Activated naive CD4-positive, alpha-beta T cell treated with anti-CD3 and anti-CD28 coated beads, Interleukin-2, amount 10 ng/mL, durations not matched to agents 7 days and 5 days (primary cell): ENCODE results near the gene FBXL15.

ENCODE experiments used
- CTCF ChIA-PET: fragments of 350-600 bp; sonication (Branson Sonifier 250); formaldehyde crosslinking; loops from one replicate; lab custom pipeline; 2021; ENCODE audit warnings: antibody characterized with exemption; lab: Charles Lee
- DNase-seq: peaks from one replicate; pipeline ENCODE4 v3.0.0-alpha.2; 2020
- H3K27ac Mint-ChIP-seq: one replicate; pipeline ENCODE4 v1.8.0; 2021; ENCODE audit warnings: mild to moderate bottlenecking, moderate library complexity, mixed read lengths
- H3K27me3 Mint-ChIP-seq: one replicate; pipeline ENCODE4 v1.8.0; 2021; ENCODE audit warnings: mild to moderate bottlenecking, mixed read lengths
- H3K36me3 Mint-ChIP-seq: one replicate; pipeline ENCODE4 v1.8.0; 2021; ENCODE audit warnings: mixed read lengths
- H3K4me1 Mint-ChIP-seq: one replicate; pipeline ENCODE4 v1.8.0; 2021; ENCODE audit warnings: mixed read lengths
- H3K4me3 Mint-ChIP-seq: one replicate; pipeline ENCODE4 v1.8.0; 2021; ENCODE audit warnings: mild to moderate bottlenecking, moderate library complexity, mixed read lengths
- H3K9me3 Mint-ChIP-seq: one replicate; pipeline ENCODE4 v1.8.0; 2021; ENCODE audit warnings: mixed read lengths

FBXL15 gene

DNA sequence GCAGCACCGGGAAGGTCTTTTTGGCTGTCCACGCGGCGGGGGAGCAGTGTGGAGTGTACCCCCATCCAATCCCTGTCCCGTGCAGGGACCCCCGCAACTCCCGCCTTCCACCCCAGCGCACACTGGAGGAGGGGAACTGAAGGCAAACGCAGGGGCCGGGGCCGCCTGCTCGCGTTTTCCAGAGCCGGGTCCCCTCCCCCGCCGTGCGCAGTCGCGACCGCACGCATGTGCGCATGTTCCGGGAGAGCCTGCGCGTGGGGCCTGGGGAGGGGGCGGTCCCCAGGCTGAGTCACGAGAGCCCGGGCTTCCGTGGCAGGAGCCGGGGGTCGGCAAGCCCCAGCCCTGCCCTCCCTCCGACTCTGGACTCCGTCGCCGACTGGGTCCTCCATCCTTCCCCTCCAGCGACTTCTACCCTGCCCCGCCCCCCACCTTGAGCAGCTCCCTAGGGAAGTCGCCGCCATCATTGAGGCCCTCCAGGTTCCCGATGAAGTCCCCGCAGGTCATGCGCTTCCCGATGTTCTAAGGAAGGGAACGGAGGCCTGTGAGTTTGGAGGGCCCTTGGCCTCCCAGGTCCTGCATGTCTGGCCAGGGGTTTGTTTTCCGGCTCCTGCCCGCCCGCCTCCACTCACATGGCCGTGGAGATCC lies 10.1 kb upstream of the FBXL15 start:
- no peaks in the 10 kb centered on the region for H3K9me3 Mint-ChIP-seq
- peak overlapping the region; percentile 59 for H3K4me3 Mint-ChIP-seq
- peaks cover 81% of the 10 kb centered on the region for H3K27me3 Mint-ChIP-seq
- H3K27ac Mint-ChIP-seq = no peak overlapping the region
- DNase-seq = peak; percentile 69
- no peaks in the 10 kb centered on the region for H3K36me3 Mint-ChIP-seq
- H3K4me1 Mint-ChIP-seq = peaks cover 38% of the 10 kb centered on the region
- CTCF ChIA-PET = interaction anchor here (1.4 to 2.3 kb wide), 4 partner anchors 11 to 180 kb away, joined by 5 to 14 read pairs (median 8); no protein-coding TSS in a partner anchor

DNA sequence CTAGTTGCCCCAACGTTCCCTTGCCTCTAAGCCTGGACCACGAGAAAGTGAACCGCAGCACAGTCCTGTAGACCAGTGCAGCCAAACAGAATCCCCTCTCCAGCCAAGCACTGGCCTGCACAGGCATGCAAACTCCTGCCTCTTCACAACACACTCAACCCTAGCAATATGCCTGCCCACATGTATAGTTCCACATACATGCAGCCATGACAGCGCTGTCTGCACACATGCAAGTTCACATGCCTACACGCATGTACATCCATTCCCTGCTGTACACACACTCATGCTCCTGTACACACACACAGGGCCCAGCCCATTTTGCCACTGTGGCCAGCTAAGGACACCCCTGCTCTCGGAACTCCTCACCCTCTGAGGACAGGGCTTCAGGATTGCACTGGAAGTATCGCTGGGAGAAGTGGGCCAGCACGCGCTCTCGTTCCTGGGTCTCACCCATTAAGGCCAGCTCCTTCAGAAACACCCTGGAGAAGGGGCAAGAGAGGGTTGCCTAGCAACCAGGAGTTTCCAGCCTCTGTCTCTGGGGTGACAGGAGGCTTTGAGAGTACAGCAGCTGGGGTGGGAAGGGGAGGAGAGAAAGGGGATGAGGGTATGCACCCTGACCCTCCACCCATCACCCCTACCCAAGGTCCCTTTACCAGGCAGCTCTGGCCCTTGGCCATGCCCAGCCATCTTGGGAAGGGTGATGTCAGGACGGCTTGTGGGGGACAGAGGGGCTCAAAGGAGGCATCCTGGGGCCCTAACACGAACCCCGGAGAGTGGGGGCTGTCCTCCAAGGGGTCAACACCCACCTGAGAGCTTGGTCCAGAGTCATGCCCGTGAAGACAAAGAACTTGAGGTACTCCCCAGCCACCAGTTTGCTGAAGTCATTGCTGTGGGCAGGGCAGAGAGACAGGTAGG lies 9.0 kb upstream of the FBXL15 start:
- Mint-ChIP-seq H3K4me3 (peak overlapping the region; percentile 59), H3K36me3 (no peaks in the 10 kb centered on the region), H3K9me3 (no peaks in the 10 kb centered on the region), H3K27ac (no peak overlapping the region), H3K27me3 (peaks cover 91% of the 10 kb centered on the region), H3K4me1 (peaks cover 36% of the 10 kb centered on the region)
- DNase-seq = no peak
- CTCF ChIA-PET = interaction anchor here (0.7 to 3.0 kb wide), 5 partner anchors 11 to 181 kb away, joined by 3 to 11 read pairs (median 7); no protein-coding TSS in a partner anchor

DNA sequence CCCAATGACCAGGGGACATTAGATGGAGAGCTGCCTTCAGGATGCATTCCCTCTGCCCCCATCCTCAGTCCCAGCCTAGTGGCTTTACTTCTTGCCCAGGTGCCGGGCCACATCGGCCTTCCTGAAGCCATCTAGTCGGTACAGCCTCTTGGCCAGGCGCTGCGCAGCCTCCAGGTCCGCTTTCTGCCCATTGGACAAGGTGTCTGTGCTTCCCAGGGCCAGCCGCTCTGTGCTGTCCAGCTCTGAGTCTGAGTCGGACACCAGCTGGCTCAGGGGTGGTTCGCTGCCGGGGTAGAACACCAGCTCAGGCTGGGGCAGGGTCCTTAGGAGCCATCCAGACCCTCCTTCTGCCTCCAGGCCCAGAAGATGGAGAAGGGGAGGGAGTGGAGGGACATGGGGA lies 8.3 kb upstream of the FBXL15 start:
- DNase-seq = no peak
- CTCF ChIA-PET = interaction anchor here (0.7 to 3.0 kb wide), 5 partner anchors 11 to 182 kb away, joined by 3 to 11 read pairs (median 7); no protein-coding TSS in a partner anchor
- H3K9me3 Mint-ChIP-seq = no peaks in the 10 kb centered on the region
- H3K27me3 Mint-ChIP-seq = peaks cover 93% of the 10 kb centered on the region
- no peak overlapping the region for H3K4me3 Mint-ChIP-seq
- no peaks in the 10 kb centered on the region for H3K36me3 Mint-ChIP-seq
- H3K27ac Mint-ChIP-seq = no peak overlapping the region
- peaks cover 36% of the 10 kb centered on the region for H3K4me1 Mint-ChIP-seq

DNA sequence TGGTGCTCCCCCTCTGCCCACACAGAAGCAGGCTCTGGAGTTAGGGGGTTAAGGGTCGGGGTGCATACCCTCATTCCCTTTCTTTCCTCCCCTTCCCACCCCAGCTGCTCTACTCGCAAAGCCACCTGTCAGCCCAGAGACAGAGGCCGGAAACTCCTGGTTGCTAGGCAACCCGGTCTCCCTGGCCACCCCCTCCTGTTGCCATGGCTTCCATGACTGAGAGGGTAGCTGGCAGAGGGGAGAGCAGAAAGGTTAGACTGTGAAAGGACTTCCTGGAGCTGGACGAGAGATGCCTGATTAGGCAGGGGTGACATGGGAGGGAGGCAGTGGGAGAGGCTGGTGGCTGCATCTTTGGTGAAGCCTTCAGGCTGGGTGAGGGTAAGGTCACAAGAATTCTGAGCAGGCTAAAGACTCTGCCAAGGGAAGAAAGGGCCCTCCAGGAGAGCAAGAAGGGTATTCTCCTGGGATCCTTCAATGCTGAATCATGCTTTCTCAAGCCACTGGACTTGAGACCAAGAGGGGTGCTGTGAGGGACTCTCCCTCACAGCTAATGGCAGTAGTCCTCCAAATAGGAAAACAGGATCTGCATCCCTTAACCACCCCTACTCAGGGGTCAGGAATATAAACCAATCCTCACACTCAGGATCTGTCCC lies 7.5 kb upstream of the FBXL15 start:
- Mint-ChIP-seq H3K27me3 (peaks cover 94% of the 10 kb centered on the region), H3K9me3 (no peaks in the 10 kb centered on the region), H3K4me3 (no peak overlapping the region), H3K27ac (no peak overlapping the region), H3K4me1 (peaks cover 34% of the 10 kb centered on the region), H3K36me3 (no peaks in the 10 kb centered on the region)
- DNase-seq = peak; percentile 68
- CTCF ChIA-PET = interaction anchor here (0.5 to 3.0 kb wide), 8 partner anchors 9 to 483 kb away, joined by 3 to 11 read pairs (median 4); no protein-coding TSS in a partner anchor

DNA sequence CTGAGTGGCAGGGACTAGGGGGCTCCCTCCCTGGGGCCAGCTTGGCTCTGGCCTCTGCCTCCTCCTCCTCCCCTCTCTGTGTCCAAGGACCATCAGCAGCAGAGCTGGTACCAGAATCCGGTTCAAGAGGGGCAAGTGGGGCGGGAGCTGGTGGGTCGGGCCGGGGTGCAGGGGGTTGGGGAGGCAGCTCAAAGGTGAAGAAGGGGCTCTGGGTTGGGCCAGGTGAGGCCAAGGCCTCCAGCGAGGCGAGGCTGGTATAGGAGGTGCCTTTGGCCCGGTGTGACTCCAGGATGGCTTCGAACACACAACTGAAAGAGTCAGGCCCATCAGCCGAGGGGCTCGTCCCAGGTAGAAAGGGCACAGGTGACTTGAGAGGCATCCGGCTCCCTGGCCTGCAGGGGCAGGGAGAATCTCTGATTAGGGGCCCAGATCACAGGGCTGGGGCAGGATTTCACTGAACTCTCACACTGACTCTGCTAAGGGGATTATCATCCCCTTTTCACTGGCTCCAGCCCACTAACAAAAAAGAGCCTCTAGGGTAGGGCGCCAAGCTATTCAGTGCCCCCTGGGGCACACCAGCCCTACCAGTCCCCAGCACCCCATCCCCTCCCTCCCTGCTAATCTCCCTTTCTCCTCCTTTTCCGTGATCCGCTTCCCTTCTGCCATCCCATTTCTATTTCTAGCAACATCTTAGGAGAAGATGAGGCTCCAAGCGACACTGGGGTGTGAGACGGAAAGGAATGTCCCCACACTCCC lies 6.7 kb upstream of the FBXL15 start:
- no peaks in the 10 kb centered on the region for H3K9me3 Mint-ChIP-seq
- DNase-seq = no peak
- CTCF ChIA-PET = interaction anchor here (0.9 to 3.0 kb wide), 7 partner anchors 8 to 184 kb away, joined by 3 to 11 read pairs (median 5); no protein-coding TSS in a partner anchor
- H3K27ac Mint-ChIP-seq = no peak overlapping the region
- H3K4me1 Mint-ChIP-seq = peaks cover 33% of the 10 kb centered on the region
- H3K36me3 Mint-ChIP-seq = no peaks in the 10 kb centered on the region
- H3K27me3 Mint-ChIP-seq = peaks cover 95% of the 10 kb centered on the region
- H3K4me3 Mint-ChIP-seq = no peak overlapping the region

DNA sequence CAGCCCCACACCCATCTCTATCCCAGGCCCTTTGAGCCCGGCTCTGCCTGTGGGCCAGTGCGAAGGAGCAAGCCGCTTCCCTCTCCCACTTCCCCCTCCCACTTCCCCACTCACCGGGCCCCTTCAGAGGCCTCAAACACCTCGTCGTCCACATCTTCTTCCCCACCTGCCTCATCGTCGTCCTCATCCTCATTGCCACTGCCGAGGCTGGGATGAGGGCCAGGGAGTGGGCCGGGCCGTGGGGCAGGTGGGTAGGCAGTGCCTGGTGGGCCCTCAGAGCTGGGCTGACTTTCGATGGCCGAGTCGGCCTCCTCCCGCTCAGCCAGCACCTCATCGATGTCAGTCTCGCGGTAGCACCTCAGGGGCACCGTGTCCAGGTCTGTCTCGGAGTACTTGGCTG lies 5.9 kb upstream of the FBXL15 start:
- Mint-ChIP-seq H3K27ac (no peak overlapping the region), H3K36me3 (no peaks in the 10 kb centered on the region), H3K4me1 (peaks cover 36% of the 10 kb centered on the region), H3K27me3 (peaks cover 96% of the 10 kb centered on the region), H3K4me3 (no peak overlapping the region), H3K9me3 (no peaks in the 10 kb centered on the region)
- CTCF ChIA-PET = interaction anchor here (1.0 to 1.6 kb wide), 2 partner anchors 15 to 16 kb away, joined by 4 to 5 read pairs; no protein-coding TSS in a partner anchor
- no peak for DNase-seq

DNA sequence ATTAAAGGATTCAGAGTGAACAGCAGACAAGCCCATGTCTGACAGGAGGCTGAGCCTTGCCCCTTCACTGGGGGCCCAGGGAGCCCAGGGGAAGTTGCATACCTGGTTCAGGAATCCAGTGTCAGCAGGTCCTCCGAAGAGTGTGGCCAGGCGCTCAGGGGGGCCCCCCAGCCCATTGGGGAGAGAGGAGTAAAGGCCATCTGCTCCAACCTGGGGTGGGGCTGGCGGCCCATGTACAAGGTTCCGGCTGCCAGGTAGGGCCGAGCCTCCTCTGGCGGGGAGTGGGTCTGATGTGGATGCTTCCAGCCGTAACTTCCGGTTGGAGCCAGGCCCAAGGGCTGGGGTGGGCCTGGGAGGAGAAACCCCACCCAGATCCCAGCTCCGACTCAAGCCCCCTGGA lies 4.4 kb upstream of the FBXL15 start:
- Mint-ChIP-seq H3K4me1 (peaks cover 37% of the 10 kb centered on the region), H3K9me3 (no peaks in the 10 kb centered on the region), H3K4me3 (no peak overlapping the region), H3K36me3 (peaks cover 1% of the 10 kb centered on the region), H3K27ac (no peak overlapping the region), H3K27me3 (peaks cover 92% of the 10 kb centered on the region)
- CTCF ChIA-PET = interaction anchor here (1.0 to 1.6 kb wide), 2 partner anchors 17 to 167 kb away, joined by 3 to 5 read pairs; no protein-coding TSS in a partner anchor
- no peak for DNase-seq

DNA sequence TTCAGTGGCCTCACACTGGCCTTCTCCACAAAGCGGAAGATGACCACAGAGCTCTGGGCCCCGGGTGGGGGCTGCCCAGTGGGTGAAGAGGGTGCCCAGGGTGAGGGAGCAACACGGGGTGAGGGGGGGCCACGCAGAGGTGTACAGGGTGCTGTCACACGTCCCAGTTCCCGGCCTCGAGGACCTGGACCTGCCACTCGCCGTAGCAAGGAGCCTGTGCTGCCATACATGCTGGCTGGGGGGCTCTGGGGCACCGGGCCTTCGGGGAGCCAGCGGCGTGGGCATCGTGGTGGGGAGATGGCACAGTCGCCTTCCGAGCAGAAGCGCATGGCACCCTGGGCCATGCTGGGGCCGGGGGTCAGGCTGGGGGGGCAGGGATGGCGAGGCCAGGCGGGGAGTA lies 3.9 kb upstream of the FBXL15 start:
- no peak for DNase-seq
- no peak overlapping the region for H3K4me3 Mint-ChIP-seq
- H3K36me3 Mint-ChIP-seq = peaks cover 1% of the 10 kb centered on the region
- no peaks in the 10 kb centered on the region for H3K9me3 Mint-ChIP-seq
- no peak overlapping the region for H3K27ac Mint-ChIP-seq
- CTCF ChIA-PET = interaction anchor here (1.6 kb wide), 1 partner anchor 17 kb away, joined by 5 read pairs; no protein-coding TSS in a partner anchor
- H3K27me3 Mint-ChIP-seq = peaks cover 88% of the 10 kb centered on the region
- H3K4me1 Mint-ChIP-seq = peaks cover 33% of the 10 kb centered on the region

DNA sequence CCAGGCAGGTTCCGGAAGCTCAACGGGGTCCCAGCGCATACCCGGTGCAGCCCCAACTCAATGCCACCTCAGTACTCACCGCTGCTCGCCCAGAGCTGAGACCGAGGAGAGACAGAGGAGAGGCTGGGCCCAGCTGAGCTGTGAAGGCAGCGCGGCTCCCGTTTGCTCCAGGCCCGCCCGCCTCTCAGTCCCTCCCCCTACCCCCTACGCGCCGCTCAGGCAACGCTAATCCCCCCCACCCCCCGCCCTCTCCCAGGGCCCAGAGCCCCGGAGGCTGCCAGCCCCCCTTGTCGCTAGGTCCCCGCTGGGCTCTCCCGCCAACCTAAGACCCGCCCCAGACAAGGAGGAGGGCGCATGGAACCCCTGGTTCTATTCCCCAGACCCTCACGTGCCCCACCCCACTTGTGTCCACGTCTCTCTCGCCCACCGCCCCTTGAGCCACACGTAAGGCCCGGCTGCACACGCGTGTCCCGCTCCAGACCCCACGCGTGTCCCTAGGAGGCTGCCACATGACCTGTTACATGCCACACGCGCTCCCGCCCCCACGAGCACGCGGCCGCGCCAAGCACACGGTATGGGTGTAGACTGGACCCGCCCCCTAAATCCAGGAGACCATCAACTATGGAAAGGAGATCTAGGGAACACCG lies 1.9 kb upstream of the FBXL15 start, which contains the start of gene PSD:
PSD (minus strand) TSS at position 164 of the 647 bp plus-strand sequence. CDS start 1,747 bp downstream, outside the sequence.
- Mint-ChIP-seq H3K27ac (peak within 1 kb of the TSS; percentile 69), H3K27me3 (peaks cover 68% of the 10 kb centered on the region), H3K4me1 (peaks cover 38% of the 10 kb centered on the region), H3K36me3 (peaks cover 10% of the 10 kb centered on the region), H3K9me3 (no peaks in the 10 kb centered on the region), H3K4me3 (peak within 1 kb of the TSS; percentile 96)
- CTCF ChIA-PET = no interaction called here
- DNase-seq = no peak

DNA sequence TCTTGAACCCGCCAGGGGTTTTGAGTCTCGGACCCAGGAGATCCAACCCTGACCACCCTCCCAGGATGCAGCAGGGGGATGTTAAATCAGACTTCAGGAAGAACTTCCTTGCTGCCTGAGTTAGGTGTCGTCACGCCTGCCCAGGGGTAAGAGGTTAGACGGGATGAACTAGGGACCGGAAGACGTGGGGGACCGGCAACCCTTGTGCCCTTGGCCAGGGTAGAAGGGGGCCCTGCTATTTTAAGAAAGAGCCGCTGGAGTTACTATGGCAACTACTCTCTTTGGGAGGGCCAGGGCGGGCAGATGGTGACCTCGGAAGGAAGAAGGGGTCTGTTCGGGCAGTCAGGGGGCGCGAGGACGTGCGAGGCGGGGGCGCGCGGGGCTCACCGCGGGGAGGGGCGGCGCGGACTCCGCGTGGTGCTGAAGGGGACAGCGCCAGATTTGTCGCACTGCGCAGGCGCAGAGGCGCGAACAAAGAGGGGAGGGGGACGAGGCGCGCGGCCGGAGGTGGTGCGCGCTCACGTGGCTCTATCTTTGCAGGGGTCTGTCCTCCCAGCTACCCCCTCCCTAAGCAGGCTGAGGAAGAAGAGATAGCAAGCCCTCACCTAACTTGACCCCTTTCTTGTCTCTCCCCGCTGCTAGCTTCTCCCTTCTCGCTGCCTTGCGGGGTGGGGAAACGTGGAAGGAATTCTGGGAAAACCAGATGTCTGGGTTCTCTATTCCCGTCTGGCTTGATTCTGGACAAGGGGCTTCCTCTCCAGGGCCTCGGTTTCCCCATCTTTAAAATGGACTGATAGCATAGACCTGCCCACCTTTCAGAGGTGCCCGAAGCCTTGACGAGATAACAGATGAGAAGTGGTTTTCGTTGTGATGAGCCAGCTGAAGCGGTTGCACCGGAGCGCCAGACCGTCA lies 1.1 kb upstream of the FBXL15 start:
- peaks cover 16% of the 10 kb centered on the region for H3K36me3 Mint-ChIP-seq
- H3K4me1 Mint-ChIP-seq = peaks cover 40% of the 10 kb centered on the region
- CTCF ChIA-PET = interaction anchor here (0.6 to 5.0 kb wide), 6 partner anchors 12 to 189 kb away, joined by 3 to 33 read pairs (median 5); partner anchors contain the start of gene NFKB2
- peak overlapping the region; percentile 37 for H3K27ac Mint-ChIP-seq
- H3K27me3 Mint-ChIP-seq = peaks cover 60% of the 10 kb centered on the region
- peak; percentile 83 for DNase-seq
- H3K9me3 Mint-ChIP-seq = no peaks in the 10 kb centered on the region
- H3K4me3 Mint-ChIP-seq = peak overlapping the region; percentile 96

DNA sequence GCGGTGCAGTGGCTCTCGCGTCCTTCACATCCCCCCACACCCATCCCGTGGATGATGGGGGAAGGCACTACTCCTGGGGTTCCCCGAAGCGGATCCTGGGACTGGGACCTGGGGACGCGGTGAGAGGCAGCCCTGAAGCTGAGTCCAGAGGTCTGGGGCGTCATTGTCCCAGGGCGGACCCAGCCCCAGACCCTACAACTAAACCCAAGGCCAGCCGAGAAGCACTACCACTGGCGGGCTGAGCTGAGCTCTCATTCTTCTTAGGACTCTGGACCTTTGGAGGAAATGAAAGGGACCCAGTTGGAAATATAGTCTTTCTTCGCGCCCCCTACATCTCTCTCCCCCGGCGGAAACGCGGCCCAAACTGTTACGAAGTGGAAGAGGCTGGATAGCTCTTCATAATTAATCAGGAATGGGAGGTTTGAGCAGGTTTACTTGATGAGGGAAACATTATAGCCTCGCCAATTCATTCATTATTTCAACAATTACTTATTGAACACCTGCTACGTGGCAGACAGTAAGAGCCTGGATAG lies 389 bp upstream of the FBXL15 start:
- CTCF ChIA-PET = interaction anchor here (0.7 to 5.0 kb wide), 7 partner anchors 11 to 190 kb away, joined by 3 to 33 read pairs (median 5); partner anchors contain the start of genes C10orf95 and NFKB2
- DNase-seq = no peak
- peaks cover 16% of the 10 kb centered on the region for H3K36me3 Mint-ChIP-seq
- H3K4me1 Mint-ChIP-seq = peaks cover 40% of the 10 kb centered on the region
- peak overlapping the region; percentile 96 for H3K27ac Mint-ChIP-seq
- peak overlapping the region; percentile 96 for H3K4me3 Mint-ChIP-seq
- peaks cover 53% of the 10 kb centered on the region for H3K27me3 Mint-ChIP-seq
- H3K9me3 Mint-ChIP-seq = no peaks in the 10 kb centered on the region

DNA sequence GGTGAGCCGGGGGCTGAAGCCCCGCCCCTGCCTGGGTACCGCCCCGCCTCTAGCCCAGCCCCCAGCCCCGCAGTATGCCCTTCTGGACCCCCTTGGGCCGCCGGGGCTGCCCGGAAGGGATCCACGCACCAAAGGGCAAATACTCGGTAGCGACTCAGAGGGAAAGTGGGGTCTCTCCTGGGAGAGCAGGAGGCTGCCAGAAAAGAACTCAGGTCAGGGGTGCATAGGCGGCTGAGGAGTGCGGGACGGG lies 796 bp downstream of the FBXL15 start:
- Mint-ChIP-seq H3K36me3 (peaks cover 17% of the 10 kb centered on the region), H3K4me1 (peaks cover 42% of the 10 kb centered on the region), H3K27ac (peak overlapping the region; percentile 96), H3K9me3 (no peaks in the 10 kb centered on the region), H3K4me3 (peak overlapping the region; percentile 96), H3K27me3 (peaks cover 43% of the 10 kb centered on the region)
- no peak for DNase-seq
- CTCF ChIA-PET = interaction anchor here (1.1 to 5.0 kb wide), 12 partner anchors 8 to 195 kb away, joined by 3 to 35 read pairs (median 6); partner anchors contain the start of genes C10orf95 and CUEDC2
